ENCODE results near the gene TPSD1.

The TPSD1 gene

GRCh38 chr16:1220841-1221627 is 34.8 kb upstream of the TPSD1 start:
- no peak for DNase-seq (ENCODE audit: low read depth)
- no peak overlapping the region for H3K4me3 ChIP-seq (ENCODE audit: control insufficient read depth, low read depth, low read length)

GRCh38 chr16:1221628-1222552 is 34.0 kb upstream of the TPSD1 start:
- H3K4me3 ChIP-seq (ENCODE audit: control insufficient read depth, low read depth, low read length), result no peak overlapping the region
- no peak for TF ChIP-seq CTCF (IDR thresholded peaks at IDR 0.05; ENCODE audit: control insufficient read depth, insufficient read depth, low read depth, low read length, missing control alignments)
- DNase-seq (ENCODE audit: low read depth), result no peak

More at GRCh38 chr16:1220841-1221627, 34.8 kb upstream of the TPSD1 start:
- no peak for TF ChIP-seq CTCF (IDR thresholded peaks at IDR 0.05; ENCODE audit: control insufficient read depth, insufficient read depth, low read depth, low read length, missing control alignments)

- H3K4me3 ChIP-seq (ENCODE audit: control insufficient read depth, low read depth, low read length), result no peak overlapping the region
- TF ChIP-seq CTCF (IDR thresholded peaks at IDR 0.05; ENCODE audit: control insufficient read depth, insufficient read depth, low read depth, low read length, missing control alignments), result no peak
- no peak for DNase-seq (ENCODE audit: low read depth)
Observed at GRCh38 chr16:1222553-1223354, 33.1 kb upstream of the TPSD1 start.

GRCh38 chr16:1223355-1224214 is 32.3 kb upstream of the TPSD1 start:
- no peak for DNase-seq (ENCODE audit: low read depth)
- no peak for TF ChIP-seq CTCF (IDR thresholded peaks at IDR 0.05; ENCODE audit: control insufficient read depth, insufficient read depth, low read depth, low read length, missing control alignments)
- H3K4me3 ChIP-seq (ENCODE audit: control insufficient read depth, low read depth, low read length), result no peak overlapping the region

- no peak overlapping the region for H3K4me3 ChIP-seq (ENCODE audit: control insufficient read depth, low read depth, low read length)
- DNase-seq (ENCODE audit: low read depth), result no peak
- no peak for TF ChIP-seq CTCF (IDR thresholded peaks at IDR 0.05; ENCODE audit: control insufficient read depth, insufficient read depth, low read depth, low read length, missing control alignments)
Observed at GRCh38 chr16:1224558-1224957, 31.3 kb upstream of the TPSD1 start.
